Renal pelvis (tissue), 4 donors: ENCODE data around the gene DMBX1. TPM values are rescaled to one million over a fixed set of nuclear protein-coding genes. Genes with fewer than 3 reads are reported as not detected.

Experiments used
- DNase-seq: peaks from one replicate; pipeline ENCODE4 v3.0.0-alpha.2; 2013
- polyA plus RNA-seq, 3 donors: library from polyadenylated mRNA; unstranded; fragments of 120-200 nt; gene quantifications; one replicate each; pipeline ENCODE4 v1.2.1, GENCODE V29; 2013; ENCODE audit not compliant: insufficient read length in 3 of 3

Gene DMBX1
- polyA plus RNA-seq, 3 donors = 0.06 TPM; not detected in 2

GRCh38 chr1:46458846-46459245 lies 30.8 kb upstream of the DMBX1 start:
- no peak for DNase-seq

- no peak for DNase-seq
Observed at GRCh38 chr1:46459315-46459714, 30.3 kb upstream of the DMBX1 start.

- no peak for DNase-seq
Observed at GRCh38 chr1:46461017-46461808, 28.4 kb upstream of the DMBX1 start.

- no peak for DNase-seq
Observed at GRCh38 chr1:46461809-46462448, 27.7 kb upstream of the DMBX1 start.

- DNase-seq = no peak
Observed at GRCh38 chr1:46464013-46464548, 25.6 kb upstream of the DMBX1 start.

- DNase-seq = no peak
Observed at GRCh38 chr1:46464915-46465314, 24.7 kb upstream of the DMBX1 start.

- DNase-seq = no peak
Observed at GRCh38 chr1:46465981-46466476, 23.6 kb upstream of the DMBX1 start.

GRCh38 chr1:46466477-46467182 lies 23.0 kb upstream of the DMBX1 start:
- DNase-seq = peak; percentile 38

GRCh38 chr1:46467183-46467504 lies 22.5 kb upstream of the DMBX1 start:
- DNase-seq = no peak

- DNase-seq = no peak
Observed at GRCh38 chr1:46469881-46470280, 19.8 kb upstream of the DMBX1 start.

GRCh38 chr1:46471848-46472492 lies 17.7 kb upstream of the DMBX1 start:
- DNase-seq = no peak

GRCh38 chr1:46472498-46473181 lies 17.0 kb upstream of the DMBX1 start:
- no peak for DNase-seq

- no peak for DNase-seq
Observed at GRCh38 chr1:46473991-46474390, 15.6 kb upstream of the DMBX1 start.

- DNase-seq = no peak
Observed at GRCh38 chr1:46474570-46474969, 15.1 kb upstream of the DMBX1 start.

GRCh38 chr1:46476673-46477072 lies 13.0 kb upstream of the DMBX1 start:
- no peak for DNase-seq

GRCh38 chr1:46477153-46477929 lies 12.3 kb upstream of the DMBX1 start:
- no peak for DNase-seq

GRCh38 chr1:46478721-46479485 lies 10.7 kb upstream of the DMBX1 start:
- DNase-seq = no peak

- DNase-seq = no peak
Observed at GRCh38 chr1:46479744-46480350, 9.8 kb upstream of the DMBX1 start.

GRCh38 chr1:46480959-46481646 lies 8.5 kb upstream of the DMBX1 start:
- no peak for DNase-seq
